Natural killer cell (primary cell): ENCODE results near the gene KIF12. TPM values are rescaled to one million over a fixed set of nuclear protein-coding genes. Genes with fewer than 3 reads are reported as not detected.
A peak's percentile ranks its signal among the peaks of the same experiment; 100 is the strongest.
"Not testable (repeated sequence)": the region's sequence is repeated elsewhere in the genome, so short reads cannot be mapped to it uniquely, and the experiment has no call there.

Source experiments
- ATAC-seq, 3 donors: fragments of 150-1000 bp in 2 of 3; fragments of 200-7000 bp in 1 of 3; cut with Tn5 transposase; 1 replicate in 1 of 3; 2 replicates in 2 of 3; pipeline ENCODE4 v1.10.0; 2021; ENCODE audit warnings: mild to moderate bottlenecking in 2 of 3, moderate library complexity in 2 of 3
- DNase-seq, 2 donors: peaks; one replicate each; pipeline versions ENCODE4 v3.0.0 to v3.0.0-alpha.2; 2013 to 2021; ENCODE audit warnings: mixed read lengths in 1 of 2
- H3K27ac ChIP-seq: one replicate; pipeline ENCODE4 v1.5.1; 2013; ENCODE audit warnings: mild to moderate bottlenecking, low read length
- H3K27me3 ChIP-seq: one replicate; pipeline ENCODE4 v1.6.1; 2013; ENCODE audit warnings: low read length; ENCODE audit not compliant: control insufficient read depth, insufficient read depth
- H3K36me3 ChIP-seq: one replicate; pipeline ENCODE4 v1.6.1; 2013; ENCODE audit warnings: low read length; ENCODE audit not compliant: control insufficient read depth, insufficient read depth
- H3K4me1 ChIP-seq: one replicate; pipeline ENCODE4 v1.6.1; 2013; ENCODE audit warnings: low read length; ENCODE audit not compliant: control insufficient read depth, insufficient read depth
- H3K4me3 ChIP-seq: one replicate; pipeline ENCODE4 v1.5.1; 2013; ENCODE audit warnings: low read length
- H3K9me3 ChIP-seq: one replicate; pipeline ENCODE4 v1.6.1; 2013; ENCODE audit warnings: low read length; ENCODE audit not compliant: control insufficient read depth, insufficient read depth
- H3K27ac Mint-ChIP-seq, 2 donors: one replicate each; pipeline ENCODE4 v1.8.0; 2022; ENCODE audit warnings: mild to moderate bottlenecking in 2 of 2, mixed read lengths in 2 of 2, moderate library complexity in 1 of 2
- H3K27me3 Mint-ChIP-seq, 2 donors: one replicate each; pipeline ENCODE4 v1.8.0; 2022; ENCODE audit warnings: low read depth in 2 of 2, mixed read lengths in 2 of 2
- H3K36me3 Mint-ChIP-seq: one replicate; pipeline ENCODE4 v1.8.0; 2022; ENCODE audit warnings: mixed read lengths
- H3K4me1 Mint-ChIP-seq, 2 donors: one replicate each; pipeline ENCODE4 v1.8.0; 2022; ENCODE audit warnings: mixed read lengths in 2 of 2
- H3K4me3 Mint-ChIP-seq: one replicate; pipeline ENCODE4 v1.8.0; 2022; ENCODE audit warnings: mild to moderate bottlenecking, moderate library complexity, mixed read lengths
- H3K9me3 Mint-ChIP-seq, 2 donors: one replicate each; pipeline ENCODE4 v1.8.0; 2022; ENCODE audit warnings: mixed read lengths in 2 of 2
- WGBS: methylation state at CpG from one replicate; pipeline ENCODE4 v1.1.7; 2013; ENCODE audit warnings: missing lambda C conversion rate; ENCODE audit not compliant: insufficient coverage; 5-methylcytosine and 5-hydroxymethylcytosine counted together
- intact Hi-C: fragments of 100-400 bp; cut with micrococcal nuclease; formaldehyde crosslinking; loops from one replicate; pipeline ENCODE4 v1.14.2; 2022
- total RNA-seq, 4 donors: library from RNA; stranded (reverse); fragments of 120-200 nt in 1 of 4; gene quantifications; one replicate each; pipeline versions ENCODE4 v1.2.3 to v1.2.4, GENCODE V29; 2013 to 2022
- TF ChIP-seq, protein P1 (sequence below): fragments of 200-600 bp; IDR thresholded peaks from one replicate; pipeline ENCODE4 v1.8.0; 2022; ENCODE audit warnings: antibody characterized with exemption

The KIF12 gene
- total RNA-seq, 3 donors from 2014 or later (not counting 1 experiment from before 2014, with no cell fraction given) = not detected

DNA sequence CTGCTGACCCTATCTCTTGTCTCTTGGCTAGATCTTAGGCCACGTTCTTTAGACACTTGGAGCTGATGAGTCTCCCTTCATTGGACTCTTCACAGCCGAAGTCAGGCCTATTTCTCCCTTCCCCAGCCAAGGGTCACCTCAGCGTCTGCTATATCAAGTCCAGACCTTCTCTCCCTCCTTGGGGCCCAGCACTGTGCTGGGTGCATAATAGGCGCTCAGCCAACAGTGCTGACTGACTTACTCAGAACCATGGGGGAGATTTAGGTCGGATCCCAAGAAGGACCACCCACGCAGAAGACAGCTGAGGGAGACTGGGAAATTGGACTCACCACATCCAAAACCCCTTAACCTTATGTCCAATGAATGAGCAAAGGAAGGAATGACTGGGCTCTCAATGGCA is 15.4 kb downstream of the KIF12 start:
- ATAC-seq = no peak
- intact Hi-C loops = no loop called here
- H3K4me3 Mint-ChIP-seq = no peak overlapping the region
- no peak for DNase-seq
- Histone ChIP-seq H3K27me3 (no peaks in the 10 kb centered on the region), H3K36me3 (no peaks in the 10 kb centered on the region), H3K27ac (no peak overlapping the region), H3K4me3 (no peak overlapping the region), H3K4me1 (no peaks in the 10 kb centered on the region), H3K9me3 (no peaks in the 10 kb centered on the region)
- no peaks in the 10 kb centered on the region for H3K36me3 Mint-ChIP-seq
- H3K27ac Mint-ChIP-seq = no peak overlapping the region
- TF ChIP-seq, protein P1, sequence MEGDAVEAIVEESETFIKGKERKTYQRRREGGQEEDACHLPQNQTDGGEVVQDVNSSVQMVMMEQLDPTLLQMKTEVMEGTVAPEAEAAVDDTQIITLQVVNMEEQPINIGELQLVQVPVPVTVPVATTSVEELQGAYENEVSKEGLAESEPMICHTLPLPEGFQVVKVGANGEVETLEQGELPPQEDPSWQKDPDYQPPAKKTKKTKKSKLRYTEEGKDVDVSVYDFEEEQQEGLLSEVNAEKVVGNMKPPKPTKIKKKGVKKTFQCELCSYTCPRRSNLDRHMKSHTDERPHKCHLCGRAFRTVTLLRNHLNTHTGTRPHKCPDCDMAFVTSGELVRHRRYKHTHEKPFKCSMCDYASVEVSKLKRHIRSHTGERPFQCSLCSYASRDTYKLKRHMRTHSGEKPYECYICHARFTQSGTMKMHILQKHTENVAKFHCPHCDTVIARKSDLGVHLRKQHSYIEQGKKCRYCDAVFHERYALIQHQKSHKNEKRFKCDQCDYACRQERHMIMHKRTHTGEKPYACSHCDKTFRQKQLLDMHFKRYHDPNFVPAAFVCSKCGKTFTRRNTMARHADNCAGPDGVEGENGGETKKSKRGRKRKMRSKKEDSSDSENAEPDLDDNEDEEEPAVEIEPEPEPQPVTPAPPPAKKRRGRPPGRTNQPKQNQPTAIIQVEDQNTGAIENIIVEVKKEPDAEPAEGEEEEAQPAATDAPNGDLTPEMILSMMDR = no peak
- H3K27me3 Mint-ChIP-seq = peaks cover 0 to 4% of the 10 kb centered on the region in 2 donors
- WGBS = 89% methylated on average over 6 of the region's 6 CpGs
- H3K9me3 Mint-ChIP-seq = no peaks in the 10 kb centered on the region
- no peaks in the 10 kb centered on the region for H3K4me1 Mint-ChIP-seq

DNA sequence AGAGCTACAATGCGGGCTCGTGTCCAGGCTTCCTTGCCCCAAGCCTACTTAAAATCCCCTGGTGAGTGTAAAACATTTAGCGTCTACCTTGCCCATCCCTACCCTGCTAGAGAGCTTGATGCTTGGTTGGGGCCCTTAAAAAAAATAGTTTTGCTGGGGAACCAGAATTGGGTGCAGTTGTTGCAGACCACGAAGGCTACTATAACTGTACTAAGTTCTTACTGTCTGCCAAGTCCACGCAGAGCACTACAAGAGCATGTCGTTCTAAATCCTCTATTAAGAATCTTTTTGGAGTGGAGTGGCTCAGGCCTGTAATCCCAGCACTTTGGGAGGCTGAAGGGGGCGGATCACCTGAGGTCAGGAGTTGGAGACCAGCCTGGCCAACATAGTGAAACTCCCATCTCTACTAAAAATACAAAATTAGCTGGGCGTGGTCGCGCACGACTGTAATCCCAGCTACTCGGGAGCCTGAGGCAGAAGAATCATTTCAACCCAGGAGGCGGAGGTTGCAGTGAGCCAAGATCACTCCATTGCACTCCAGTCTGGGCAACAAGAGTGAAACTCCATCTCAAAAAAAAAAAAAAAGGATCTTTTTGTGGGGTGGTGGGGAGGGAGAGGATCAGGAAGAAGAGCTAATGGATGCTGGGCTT is 16.2 kb downstream of the KIF12 start:
- not testable (repeated sequence) for H3K36me3 ChIP-seq, H3K36me3 Mint-ChIP-seq, H3K27me3 Mint-ChIP-seq, H3K4me1 Mint-ChIP-seq, H3K27ac ChIP-seq, H3K9me3 Mint-ChIP-seq, DNase-seq, H3K4me3 Mint-ChIP-seq, ATAC-seq, H3K4me1 ChIP-seq, H3K9me3 ChIP-seq, H3K27me3 ChIP-seq, H3K27ac Mint-ChIP-seq, H3K4me3 ChIP-seq
- intact Hi-C loops = loop anchor here (1.0 kb wide), 2 partner anchors 208 to 222 kb away; no protein-coding TSS in a partner anchor
- 76% methylated on average over 12 of the region's 13 CpGs for WGBS

DNA sequence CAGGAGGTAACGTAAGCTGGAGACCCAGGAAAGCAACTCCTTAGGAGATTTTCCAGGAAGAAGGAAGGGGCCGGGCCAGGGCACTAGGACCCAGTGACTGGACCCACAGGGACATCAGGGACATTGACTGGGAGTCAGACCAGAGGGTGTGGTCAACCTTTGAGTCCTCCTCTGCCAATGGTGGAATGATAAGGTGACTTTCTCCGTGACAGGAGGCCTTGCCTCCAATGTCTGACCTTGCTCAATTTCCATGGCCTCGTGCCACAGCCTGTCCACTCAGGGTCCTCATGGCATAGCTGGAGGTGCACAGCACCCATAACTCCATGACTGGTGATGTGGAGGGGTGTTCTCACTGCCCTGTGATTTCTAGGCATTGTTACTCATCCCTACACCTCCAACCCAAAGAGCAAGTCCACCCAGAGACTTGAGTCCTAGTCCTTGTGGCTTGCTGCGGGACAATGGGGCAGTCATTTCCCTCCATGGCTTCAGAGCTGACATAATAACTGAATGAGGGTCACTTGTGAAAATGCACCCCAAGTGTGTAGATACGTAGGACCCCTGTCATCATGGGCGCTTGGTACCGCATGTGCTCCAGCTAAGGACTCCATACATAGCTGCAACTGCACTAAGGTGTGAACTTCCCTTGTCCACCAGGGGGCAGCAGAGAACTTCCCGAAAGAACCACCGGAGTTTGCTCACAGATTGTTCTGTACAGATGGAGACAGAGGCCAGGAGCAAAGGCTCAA is 16.9 kb downstream of the KIF12 start:
- Mint-ChIP-seq H3K27ac (no peak overlapping the region), H3K4me1 (no peaks in the 10 kb centered on the region), H3K27me3 (peaks cover 0 to 3% of the 10 kb centered on the region in 2 donors), H3K9me3 (no peaks in the 10 kb centered on the region), H3K36me3 (no peaks in the 10 kb centered on the region), H3K4me3 (no peak overlapping the region)
- intact Hi-C loops = loop anchor here (1.0 kb wide), 2 partner anchors 209 to 223 kb away; no protein-coding TSS in a partner anchor
- ATAC-seq (peak; percentile 63 to 93 (median 70)), DNase-seq (peak; percentile 69 to 86)
- H3K4me1 ChIP-seq = no peaks in the 10 kb centered on the region
- H3K9me3 ChIP-seq = no peaks in the 10 kb centered on the region
- H3K27me3 ChIP-seq = no peaks in the 10 kb centered on the region
- WGBS = 56% methylated on average over 10 of the region's 10 CpGs
- TF ChIP-seq, protein P1 = peak; percentile 88
- no peak overlapping the region for H3K27ac ChIP-seq
- no peaks in the 10 kb centered on the region for H3K36me3 ChIP-seq
- H3K4me3 ChIP-seq = no peak overlapping the region

DNA sequence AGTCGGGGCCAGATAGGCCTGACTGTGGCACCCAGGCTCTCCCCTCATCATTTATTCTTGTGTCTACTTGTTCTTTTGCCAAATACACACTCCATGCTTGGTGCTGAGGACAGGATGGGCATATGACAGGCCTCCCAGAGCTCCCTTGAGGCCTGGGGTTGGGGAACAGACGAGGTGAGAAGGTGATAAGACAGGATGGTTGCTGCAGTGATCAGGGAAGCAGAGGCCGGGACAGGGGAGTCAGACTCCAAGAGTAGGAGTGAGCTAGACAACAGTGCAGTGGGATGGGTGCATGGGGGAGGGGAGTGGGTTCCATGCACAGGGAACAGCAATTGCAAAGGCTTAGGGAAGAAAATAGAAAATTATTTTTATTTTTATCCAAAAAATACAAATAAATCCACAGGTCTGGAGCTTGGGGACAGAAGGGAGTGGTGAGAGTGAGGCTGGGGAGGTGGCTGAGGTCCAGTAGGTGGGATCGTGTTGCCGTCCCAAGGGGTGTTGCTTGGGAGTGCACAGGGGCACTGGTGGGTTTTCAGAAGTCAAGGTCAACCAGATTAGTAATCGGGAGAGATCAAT is 17.6 kb downstream of the KIF12 start:
- no peaks in the 10 kb centered on the region for H3K36me3 Mint-ChIP-seq
- Histone ChIP-seq H3K27me3 (no peaks in the 10 kb centered on the region), H3K4me3 (no peak overlapping the region), H3K36me3 (no peaks in the 10 kb centered on the region), H3K27ac (no peak overlapping the region), H3K9me3 (no peaks in the 10 kb centered on the region), H3K4me1 (no peaks in the 10 kb centered on the region)
- no peaks in the 10 kb centered on the region for H3K9me3 Mint-ChIP-seq
- H3K27me3 Mint-ChIP-seq = peaks cover 0 to 6% of the 10 kb centered on the region in 2 donors
- H3K4me3 Mint-ChIP-seq = no peak overlapping the region
- DNase-seq (peak in 1 of 2 donors; percentile 10), ATAC-seq (no peak)
- 84% methylated on average over 6 of the region's 6 CpGs for WGBS
- no peaks in the 10 kb centered on the region for H3K4me1 Mint-ChIP-seq
- TF ChIP-seq, protein P1 = no peak
- intact Hi-C loops = loop anchor here (1.0 kb wide), 2 partner anchors 210 to 224 kb away; no protein-coding TSS in a partner anchor
- no peak overlapping the region for H3K27ac Mint-ChIP-seq
